ENCODE data around the gene TMEM92.
A peak's percentile ranks its signal among the peaks of the same experiment; 100 is the strongest.

Gene TMEM92

DNA sequence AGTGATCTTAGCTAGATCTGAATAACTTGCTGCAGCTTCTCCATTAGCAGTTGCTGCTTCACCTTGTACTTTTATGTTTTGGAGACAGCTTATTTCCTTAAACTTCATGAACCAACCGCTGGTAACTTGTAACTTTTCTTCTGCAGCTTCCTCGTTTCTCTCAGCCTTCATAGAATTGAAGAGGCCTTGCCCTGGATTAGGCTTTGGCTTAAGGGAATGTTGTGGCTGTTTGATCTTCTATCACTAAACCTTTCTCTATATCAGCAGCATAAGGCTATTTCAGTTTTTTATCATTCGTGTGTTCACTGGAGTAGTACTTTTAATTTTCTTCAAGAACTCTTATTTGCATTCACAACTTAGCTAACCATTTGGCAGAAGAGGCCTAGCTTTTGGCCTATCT, 21.5 kb upstream of the TMEM92 start:
- Histone ChIP-seq H3K4me3 (no peak overlapping the region), H3K4me1 (peaks cover 2% of the 10 kb centered on the region; the same call in 1 of the 2 replicates), H3K27ac (no peak overlapping the region), H3K4me2 (no peak overlapping the region), H3K9ac (no peak overlapping the region), H3K27me3 (no peaks in the 10 kb centered on the region), H3K9me3 (peaks cover 33% of the 10 kb centered on the region), H3K36me3 (no peaks in the 10 kb centered on the region), H4K20me1 (no peaks in the 10 kb centered on the region)
- TF ChIP-seq Cebpa-rat (IDR thresholded peaks at IDR 0.05), result no peak

- no peak for TF ChIP-seq Cebpa-rat (IDR thresholded peaks at IDR 0.05)
Observed at GRCh38 chr17:50255766-50256635, 18.3 kb upstream of the TMEM92 start.

GRCh38 chr17:50256826-50257618, 17.2 kb upstream of the TMEM92 start:
- no peaks in the 10 kb centered on the region for H3K36me3 ChIP-seq
- TF ChIP-seq Cebpa-rat (IDR thresholded peaks at IDR 0.05), result no peak
- H3K27me3 ChIP-seq, result no peaks in the 10 kb centered on the region
- H3K4me3 ChIP-seq, result no peak overlapping the region
- H3K9me3 ChIP-seq, result peaks cover 2% of the 10 kb centered on the region
- peaks cover 7% of the 10 kb centered on the region; the same call in 1 of the 2 replicates for H3K4me1 ChIP-seq
- H3K4me2 ChIP-seq, result no peak overlapping the region
- H4K20me1 ChIP-seq, result no peaks in the 10 kb centered on the region
- H3K27ac ChIP-seq, result no peak overlapping the region
- H3K9ac ChIP-seq, result no peak overlapping the region

More at GRCh38 chr17:50255766-50256635, 18.3 kb upstream of the TMEM92 start:
- Histone ChIP-seq H4K20me1 (no peaks in the 10 kb centered on the region), H3K27me3 (no peaks in the 10 kb centered on the region), H3K4me1 (peaks cover 7% of the 10 kb centered on the region; the same call in 1 of the 2 replicates), H3K27ac (no peak overlapping the region), H3K9me3 (peaks cover 12% of the 10 kb centered on the region), H3K36me3 (no peaks in the 10 kb centered on the region), H3K4me2 (no peak overlapping the region), H3K4me3 (no peak overlapping the region), H3K9ac (no peak overlapping the region)

GRCh38 chr17:50257676-50258224, 16.5 kb upstream of the TMEM92 start:
- Histone ChIP-seq H3K4me3 (no peak overlapping the region), H3K4me1 (peaks cover 7% of the 10 kb centered on the region; the same call in 1 of the 2 replicates), H3K27ac (no peak overlapping the region), H3K4me2 (0 out of 2 replicates have a peak overlapping the region, but pooled peaks have one; percentile 7), H4K20me1 (no peaks in the 10 kb centered on the region), H3K27me3 (no peaks in the 10 kb centered on the region), H3K9me3 (no peaks in the 10 kb centered on the region), H3K36me3 (no peaks in the 10 kb centered on the region), H3K9ac (no peak overlapping the region)
- no peak for TF ChIP-seq Cebpa-rat (IDR thresholded peaks at IDR 0.05)

- H3K27me3 ChIP-seq, result no peaks in the 10 kb centered on the region
- no peak overlapping the region for H3K27ac ChIP-seq
- H3K4me1 ChIP-seq, result peaks cover 7% of the 10 kb centered on the region; the same call in 1 of the 2 replicates
- H3K9me3 ChIP-seq, result no peaks in the 10 kb centered on the region
- no peaks in the 10 kb centered on the region for H4K20me1 ChIP-seq
- no peaks in the 10 kb centered on the region for H3K36me3 ChIP-seq
- H3K4me3 ChIP-seq, result no peak overlapping the region
- TF ChIP-seq Cebpa-rat (IDR thresholded peaks at IDR 0.05), result no peak
- no peak overlapping the region for H3K4me2 ChIP-seq
- H3K9ac ChIP-seq, result no peak overlapping the region
Observed at GRCh38 chr17:50258647-50259476, 15.4 kb upstream of the TMEM92 start.

DNA sequence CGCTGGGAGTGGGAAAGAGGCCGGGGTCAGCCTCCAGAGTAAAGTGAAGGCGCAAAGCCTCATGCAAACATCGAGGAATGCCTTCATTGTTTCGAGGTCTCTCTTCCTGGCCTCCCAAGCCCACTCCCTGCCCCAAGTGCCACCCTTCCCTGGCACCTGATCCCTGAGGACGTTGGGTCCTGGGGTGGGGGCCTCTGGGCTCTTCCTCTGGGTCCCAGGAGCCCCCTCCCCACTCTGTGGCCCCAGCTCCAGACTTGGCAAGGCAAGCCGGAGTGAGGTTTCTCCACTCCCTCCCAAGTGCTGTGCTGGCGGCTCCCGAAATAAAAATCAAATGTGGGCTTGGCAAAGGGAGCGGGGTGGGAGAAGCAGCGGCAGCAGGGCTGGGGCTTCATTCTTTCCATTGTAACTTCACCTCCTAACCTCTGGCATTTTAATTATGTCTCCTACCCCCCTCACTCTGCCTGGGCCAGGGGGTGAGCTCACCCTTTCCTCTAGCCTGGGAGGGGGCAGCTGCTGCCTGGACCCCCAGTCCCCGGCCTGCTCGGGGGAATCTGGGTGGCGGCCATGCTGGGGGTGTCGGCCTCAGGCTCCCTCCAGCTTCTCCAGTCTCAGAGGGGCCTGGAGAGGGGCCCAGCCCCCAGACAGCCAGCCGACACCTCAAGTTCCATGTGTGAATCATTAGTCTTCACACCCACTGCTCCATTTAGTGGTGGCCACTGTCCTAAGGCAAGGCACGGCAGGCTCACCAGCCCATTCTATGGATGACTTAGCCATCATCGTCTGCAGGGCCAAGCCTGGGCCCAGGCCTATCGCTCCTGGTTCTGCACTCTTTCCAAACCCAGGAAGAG, 14.6 kb upstream of the TMEM92 start:
- Histone ChIP-seq H3K4me3 (no peak overlapping the region), H3K9me3 (no peaks in the 10 kb centered on the region), H3K4me2 (no peak overlapping the region), H3K9ac (no peak overlapping the region), H3K27me3 (no peaks in the 10 kb centered on the region), H3K36me3 (no peaks in the 10 kb centered on the region), H3K4me1 (peaks cover 7% of the 10 kb centered on the region; the same call in 1 of the 2 replicates), H3K27ac (no peak overlapping the region), H4K20me1 (no peaks in the 10 kb centered on the region)
- no peak for TF ChIP-seq Cebpa-rat (IDR thresholded peaks at IDR 0.05)

DNA sequence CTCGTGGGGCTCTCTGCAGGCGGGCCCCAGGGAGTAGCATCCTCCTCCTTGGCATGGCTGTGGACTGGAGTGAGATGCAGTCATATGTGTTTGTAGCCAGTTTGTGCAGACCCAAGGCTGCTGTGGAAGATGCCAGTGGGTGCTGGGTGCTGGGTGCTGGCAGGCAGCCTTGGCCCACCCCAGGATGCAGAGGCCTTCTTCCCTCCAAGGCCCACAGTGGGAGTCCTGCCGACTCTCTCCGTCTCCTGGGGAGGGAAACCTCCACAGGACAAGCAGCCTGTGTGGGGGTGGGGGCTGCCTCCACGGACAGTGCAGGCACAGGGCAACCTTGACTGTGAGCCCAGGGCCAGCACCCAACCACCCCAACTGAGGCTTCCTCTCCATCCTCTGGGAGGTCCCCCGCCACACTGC, 13.8 kb upstream of the TMEM92 start:
- no peaks in the 10 kb centered on the region for H3K36me3 ChIP-seq
- H3K27ac ChIP-seq, result no peak overlapping the region
- no peak overlapping the region for H3K9ac ChIP-seq
- no peaks in the 10 kb centered on the region for H3K9me3 ChIP-seq
- H3K4me1 ChIP-seq, result peaks cover 7% of the 10 kb centered on the region; the same call in 1 of the 2 replicates
- no peaks in the 10 kb centered on the region for H4K20me1 ChIP-seq
- H3K4me2 ChIP-seq, result no peak overlapping the region
- H3K4me3 ChIP-seq, result no peak overlapping the region
- H3K27me3 ChIP-seq, result no peaks in the 10 kb centered on the region
- no peak for TF ChIP-seq Cebpa-rat (IDR thresholded peaks at IDR 0.05)

GRCh38 chr17:50261051-50261915, 13.0 kb upstream of the TMEM92 start:
- Histone ChIP-seq H4K20me1 (no peaks in the 10 kb centered on the region), H3K4me2 (no peak overlapping the region), H3K9me3 (no peaks in the 10 kb centered on the region), H3K36me3 (no peaks in the 10 kb centered on the region), H3K9ac (no peak overlapping the region), H3K27me3 (no peaks in the 10 kb centered on the region), H3K4me1 (peaks cover 10% of the 10 kb centered on the region), H3K27ac (no peak overlapping the region), H3K4me3 (no peak overlapping the region)
- TF ChIP-seq Cebpa-rat (IDR thresholded peaks at IDR 0.05), result no peak
